HUES48 (cell line): ENCODE results near the gene HLA-DQA2.
"Not testable (repeated sequence)": the region's sequence is repeated elsewhere in the genome, so short reads cannot be mapped to it uniquely, and the experiment has no call there.

Experiments used
- H3K27ac ChIP-seq: one replicate; pipeline ENCODE4 v1.7.0; 2013; ENCODE audit warnings: low read depth, low read length, inconsistent platforms
- H3K27me3 ChIP-seq: 2 replicates; pipeline ENCODE4 v1.6.1; 2013; ENCODE audit warnings: mild to moderate bottlenecking, low read length; ENCODE audit not compliant: control insufficient read depth, insufficient read depth
- H3K36me3 ChIP-seq: 2 replicates; pipeline ENCODE4 v1.6.1; 2013; ENCODE audit warnings: low read length; ENCODE audit not compliant: control insufficient read depth, insufficient read depth
- H3K4me1 ChIP-seq: 2 replicates; pipeline ENCODE4 v1.6.1; 2013; ENCODE audit warnings: mild to moderate bottlenecking, low read length; ENCODE audit not compliant: control insufficient read depth, insufficient read depth
- H3K4me3 ChIP-seq: 2 replicates; pipeline ENCODE4 v1.5.1; 2013; ENCODE audit warnings: mild to moderate bottlenecking, low read depth, low read length
- H3K9ac ChIP-seq: 2 replicates; pipeline ENCODE4 v1.6.1; 2013; ENCODE audit warnings: mild to moderate bottlenecking, low read depth, low read length, moderate library complexity
- H3K9me3 ChIP-seq: 2 replicates; pipeline ENCODE4 v1.6.1; 2013; ENCODE audit warnings: low read length; ENCODE audit not compliant: control insufficient read depth, insufficient read depth

HLA-DQA2 gene

GRCh38 chr6:32742374-32742773 is 1.2 kb downstream of the HLA-DQA2 start:
- no peak overlapping the region for H3K9ac ChIP-seq
- no peaks in the 10 kb centered on the region for H3K27me3 ChIP-seq
- no peak overlapping the region for H3K27ac ChIP-seq
- no peak overlapping the region for H3K4me3 ChIP-seq
- H3K9me3 ChIP-seq = no peaks in the 10 kb centered on the region
- H3K4me1 ChIP-seq = no peaks in the 10 kb centered on the region
- no peaks in the 10 kb centered on the region for H3K36me3 ChIP-seq

GRCh38 chr6:32744776-32745175 is 3.6 kb downstream of the HLA-DQA2 start:
- Histone ChIP-seq H3K27ac (no peak overlapping the region), H3K36me3 (no peaks in the 10 kb centered on the region), H3K4me1 (no peaks in the 10 kb centered on the region), H3K27me3 (no peaks in the 10 kb centered on the region), H3K9me3 (no peaks in the 10 kb centered on the region), H3K4me3 (no peak overlapping the region), H3K9ac (no peak overlapping the region)

GRCh38 chr6:32745649-32746048 is 4.5 kb downstream of the HLA-DQA2 start:
- not testable (repeated sequence) for H3K27ac ChIP-seq, H3K36me3 ChIP-seq, H3K27me3 ChIP-seq, H3K9ac ChIP-seq, H3K4me3 ChIP-seq, H3K4me1 ChIP-seq, H3K9me3 ChIP-seq

GRCh38 chr6:32752580-32752979 is 11.4 kb downstream of the HLA-DQA2 start:
- Histone ChIP-seq H3K9me3 (no peaks in the 10 kb centered on the region), H3K27ac (no peak overlapping the region), H3K9ac (no peak overlapping the region), H3K4me1 (peaks cover 4% of the 10 kb centered on the region; the same call in 1 of the 2 replicates), H3K36me3 (no peaks in the 10 kb centered on the region), H3K27me3 (no peaks in the 10 kb centered on the region), H3K4me3 (no peak overlapping the region)

- no peaks in the 10 kb centered on the region for H3K4me1 ChIP-seq
- no peaks in the 10 kb centered on the region for H3K36me3 ChIP-seq
- H3K9ac ChIP-seq = no peak overlapping the region
- no peaks in the 10 kb centered on the region for H3K9me3 ChIP-seq
- H3K27me3 ChIP-seq = no peaks in the 10 kb centered on the region
- no peak overlapping the region for H3K27ac ChIP-seq
- H3K4me3 ChIP-seq = no peak overlapping the region
Measured at GRCh38 chr6:32759669-32760068, 18.5 kb downstream of the HLA-DQA2 start.

DNA sequence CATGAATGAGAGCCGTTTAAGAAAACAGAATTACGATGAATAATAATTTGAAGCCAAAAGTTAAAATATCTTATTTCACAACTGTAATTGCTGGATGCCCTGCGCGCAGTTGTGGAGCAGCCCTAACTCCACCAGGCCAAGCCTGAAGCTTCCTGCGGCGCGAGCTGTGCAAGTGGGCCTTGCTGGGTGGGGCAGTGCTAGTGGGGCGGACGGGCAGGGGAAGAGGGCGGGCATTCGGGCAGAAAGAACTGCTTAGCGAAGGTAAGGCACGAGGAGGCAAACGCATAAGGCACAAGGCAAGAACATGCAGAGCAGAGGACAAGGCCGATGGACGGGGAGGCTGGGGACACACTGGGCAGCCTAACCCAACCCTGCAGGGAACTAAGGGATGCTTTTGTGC is 19.9 kb downstream of the HLA-DQA2 start:
- no peaks in the 10 kb centered on the region for H3K36me3 ChIP-seq
- no peaks in the 10 kb centered on the region for H3K27me3 ChIP-seq
- H3K27ac ChIP-seq = no peak overlapping the region
- no peak overlapping the region for H3K9ac ChIP-seq
- H3K9me3 ChIP-seq = no peaks in the 10 kb centered on the region
- H3K4me3 ChIP-seq = no peak overlapping the region
- no peaks in the 10 kb centered on the region for H3K4me1 ChIP-seq

- Histone ChIP-seq H3K36me3 (no peaks in the 10 kb centered on the region), H3K9ac (no peak overlapping the region), H3K27ac (no peak overlapping the region), H3K4me3 (no peak overlapping the region), H3K9me3 (no peaks in the 10 kb centered on the region), H3K4me1 (no peaks in the 10 kb centered on the region), H3K27me3 (no peaks in the 10 kb centered on the region)
Measured at GRCh38 chr6:32761548-32761947, 20.4 kb downstream of the HLA-DQA2 start.

GRCh38 chr6:32763421-32763820 is 22.2 kb downstream of the HLA-DQA2 start, which contains the start of gene HLA-DQB2:
TSS of gene HLA-DQB2 (minus strand) at chr6:32763532. CDS start at chr6:32763470, 62 bp downstream.
- no peaks in the 10 kb centered on the region for H3K36me3 ChIP-seq
- no peak within 1 kb of the TSS for H3K9ac ChIP-seq
- H3K4me1 ChIP-seq = no peaks in the 10 kb centered on the region
- no peak within 1 kb of the TSS for H3K4me3 ChIP-seq
- H3K27ac ChIP-seq = no peak within 1 kb of the TSS
- no peaks in the 10 kb centered on the region for H3K9me3 ChIP-seq
- no peaks in the 10 kb centered on the region for H3K27me3 ChIP-seq

GRCh38 chr6:32764048-32764447 is 22.9 kb downstream of the HLA-DQA2 start:
- Histone ChIP-seq H3K4me3 (no peak overlapping the region), H3K9ac (no peak overlapping the region), H3K27ac (no peak overlapping the region), H3K27me3 (no peaks in the 10 kb centered on the region), H3K9me3 (no peaks in the 10 kb centered on the region), H3K4me1 (no peaks in the 10 kb centered on the region), H3K36me3 (no peaks in the 10 kb centered on the region)

DNA sequence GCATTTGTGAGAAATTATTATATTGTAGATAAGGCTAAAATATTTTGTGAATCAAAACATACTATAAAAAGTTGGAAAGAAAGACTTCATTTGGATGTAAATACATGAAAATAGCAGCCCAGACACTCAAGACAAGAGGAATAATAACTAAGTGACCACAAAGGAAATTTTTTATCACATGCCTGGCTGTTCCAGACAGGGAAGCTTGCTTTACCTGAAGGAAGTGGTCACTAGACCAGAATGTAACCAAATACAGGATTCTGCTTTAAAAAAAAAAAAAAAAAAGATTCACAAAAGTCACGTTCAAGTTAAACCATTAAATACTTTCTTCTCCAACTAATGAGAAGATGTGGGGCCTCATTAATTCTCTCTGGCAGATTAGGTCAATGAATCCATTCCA is 31.5 kb downstream of the HLA-DQA2 start:
- no peaks in the 10 kb centered on the region for H3K9me3 ChIP-seq
- no peaks in the 10 kb centered on the region for H3K36me3 ChIP-seq
- H3K27ac ChIP-seq = no peak overlapping the region
- H3K9ac ChIP-seq = no peak overlapping the region
- H3K4me3 ChIP-seq = no peak overlapping the region
- H3K4me1 ChIP-seq = no peaks in the 10 kb centered on the region
- H3K27me3 ChIP-seq = no peaks in the 10 kb centered on the region

- no peaks in the 10 kb centered on the region for H3K27me3 ChIP-seq
- H3K27ac ChIP-seq = no peak overlapping the region
- no peaks in the 10 kb centered on the region for H3K4me1 ChIP-seq
- no peaks in the 10 kb centered on the region for H3K9me3 ChIP-seq
- H3K36me3 ChIP-seq = no peaks in the 10 kb centered on the region
- no peak overlapping the region for H3K9ac ChIP-seq
- no peak overlapping the region for H3K4me3 ChIP-seq
Measured at GRCh38 chr6:32774426-32774825, 33.2 kb downstream of the HLA-DQA2 start.

DNA sequence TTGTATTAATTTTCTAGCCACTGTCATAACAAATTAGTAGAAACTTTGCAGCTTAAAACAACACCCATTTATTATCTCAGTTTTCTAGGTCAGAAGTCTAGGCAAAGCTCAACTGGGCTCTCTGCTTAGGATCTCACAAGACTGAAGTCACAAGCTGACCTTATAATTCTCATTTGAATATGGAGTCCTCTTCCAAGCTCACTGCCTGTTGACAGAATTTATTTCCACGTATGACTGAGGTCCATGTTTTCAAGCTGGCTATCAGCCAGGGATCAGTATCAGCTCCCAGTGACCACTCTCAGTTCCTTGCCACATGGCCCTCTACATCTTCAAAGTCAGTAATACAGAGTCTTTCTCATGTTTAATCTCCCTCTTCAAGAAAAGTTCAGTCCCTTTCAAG is 33.9 kb downstream of the HLA-DQA2 start:
- no peaks in the 10 kb centered on the region for H3K36me3 ChIP-seq
- no peaks in the 10 kb centered on the region for H3K9me3 ChIP-seq
- H3K27ac ChIP-seq = no peak overlapping the region
- no peaks in the 10 kb centered on the region for H3K27me3 ChIP-seq
- H3K9ac ChIP-seq = no peak overlapping the region
- H3K4me1 ChIP-seq = no peaks in the 10 kb centered on the region
- no peak overlapping the region for H3K4me3 ChIP-seq
